Psoas muscle (tissue), 8 donors: ENCODE measurements around the gene RELA. TPM values are rescaled to one million over a fixed set of nuclear protein-coding genes. Genes with fewer than 3 reads are reported as not detected.

Experiments used
- ATAC-seq, 4 donors: fragments of 200-7000 bp; cut with Tn5 transposase; one replicate each; pipeline ENCODE4 v1.9.1; 2020; ENCODE audit warnings: moderate library complexity in 3 of 4, mild to moderate bottlenecking in 2 of 4
- DNase-seq, 2 donors: peaks; one replicate each; pipeline ENCODE4 v3.0.0-alpha.2; 2020
- H3K27ac ChIP-seq: fragments of 200-600 bp; one replicate; pipeline ENCODE4 v1.8.0; 2022
- H3K27me3 ChIP-seq, 3 donors: fragments of 200-600 bp in 1 of 3; one replicate each; pipeline versions ENCODE4 v1.6.1 to v1.8.0; 2013 to 2022; ENCODE audit warnings: low read length in 2 of 3, mild to moderate bottlenecking in 2 of 3, moderate library complexity in 1 of 3; ENCODE audit not compliant: insufficient read depth in 3 of 3
- H3K36me3 ChIP-seq, 2 donors: fragments of 200-600 bp in 1 of 2; one replicate each; pipeline versions ENCODE4 v1.6.1 to v1.8.0; 2013 to 2022; ENCODE audit warnings: low read depth in 1 of 2, mild to moderate bottlenecking in 1 of 2, moderate library complexity in 1 of 2; ENCODE audit not compliant: insufficient read depth in 1 of 2
- H3K4me1 ChIP-seq: fragments of 200-600 bp; one replicate; pipeline ENCODE4 v1.8.0; 2022
- H3K4me3 ChIP-seq: fragments of 200-600 bp; one replicate; pipeline ENCODE4 v1.8.0; 2022; ENCODE audit warnings: mild to moderate bottlenecking
- H3K9me3 ChIP-seq: fragments of 200-600 bp; one replicate; pipeline ENCODE4 v1.8.0; 2022
- WGBS, 3 donors: extraction: QIAGEN DNeasy Blood & Tissue Kit; methylation state at CpG; one replicate each; pipeline versions ENCODE4 v1.1.6 to v1.1.7; 2013; 5-methylcytosine and 5-hydroxymethylcytosine counted together
- intact Hi-C, 2 donors: fragments of 100-400 bp; cut with DNase I; formaldehyde crosslinking; loops; one replicate each; pipeline versions ENCODE4 v1.11.0 to v1.14.2; 2022
- polyA plus RNA-seq, 3 donors: library from polyadenylated mRNA; stranded (reverse); fragments of 200-250 nt; gene quantifications; one replicate each; pipeline ENCODE4 v1.2.3, GENCODE V29; 2013
- total RNA-seq, 4 donors: library from RNA; stranded (reverse); fragmentation: NEBNext Ultra II Directional in 2 of 4; extraction: Animal tissue kit (Norgen Biotek cat#: 25700) in 2 of 4; gene quantifications; one replicate each; pipeline versions ENCODE4 v1.2.1 to v1.2.4, GENCODE V29; 2021 to 2023
- TF ChIP-seq, protein P1 (sequence below): fragments of 200-600 bp; IDR thresholded peaks from one replicate; pipeline ENCODE4 v1.8.0; 2022; ENCODE audit warnings: antibody characterized with exemption
- donor health status: healthy with polysubstance abuse.
- donor health status: DM: no; HTN: no; CAD: no; lungs with moderate emphysema.
- donor health status: Bipolar disorder and iron deficiency.
- donor health status: healthy.
- donor health status: DM: yes; HTN: yes; CAD: no.
- donor health status: DM: no; HTN: no; CAD: no.
- donor health status: DM: no; HTN: no; CAD: no.
- donor health status: DM: yes; HTN: yes; CAD: no.

Gene RELA
- total and polyA plus RNA-seq, 7 donors: 42.1 to 72.6 (median 64.0) TPM

- no peaks in the 10 kb centered on the region for H3K27me3 ChIP-seq
- WGBS, 3 donors: 42 to 64% (median 46%) methylated on average over 3 of the region's 3 CpGs
- ATAC-seq (no peak), DNase-seq (no peak)
- intact Hi-C loops: loop anchor here in 1 of 2 donors (5.0 kb wide), 1 partner anchor 37 kb away; the partner anchor contains the start of genes FAM89B and ZNRD2
- H3K4me1 ChIP-seq: peaks cover 42% of the 10 kb centered on the region
- H3K36me3 ChIP-seq: peaks cover 0 to 37% of the 10 kb centered on the region in 2 donors
- H3K27ac ChIP-seq: no peak overlapping the region
- TF ChIP-seq, protein P1, sequence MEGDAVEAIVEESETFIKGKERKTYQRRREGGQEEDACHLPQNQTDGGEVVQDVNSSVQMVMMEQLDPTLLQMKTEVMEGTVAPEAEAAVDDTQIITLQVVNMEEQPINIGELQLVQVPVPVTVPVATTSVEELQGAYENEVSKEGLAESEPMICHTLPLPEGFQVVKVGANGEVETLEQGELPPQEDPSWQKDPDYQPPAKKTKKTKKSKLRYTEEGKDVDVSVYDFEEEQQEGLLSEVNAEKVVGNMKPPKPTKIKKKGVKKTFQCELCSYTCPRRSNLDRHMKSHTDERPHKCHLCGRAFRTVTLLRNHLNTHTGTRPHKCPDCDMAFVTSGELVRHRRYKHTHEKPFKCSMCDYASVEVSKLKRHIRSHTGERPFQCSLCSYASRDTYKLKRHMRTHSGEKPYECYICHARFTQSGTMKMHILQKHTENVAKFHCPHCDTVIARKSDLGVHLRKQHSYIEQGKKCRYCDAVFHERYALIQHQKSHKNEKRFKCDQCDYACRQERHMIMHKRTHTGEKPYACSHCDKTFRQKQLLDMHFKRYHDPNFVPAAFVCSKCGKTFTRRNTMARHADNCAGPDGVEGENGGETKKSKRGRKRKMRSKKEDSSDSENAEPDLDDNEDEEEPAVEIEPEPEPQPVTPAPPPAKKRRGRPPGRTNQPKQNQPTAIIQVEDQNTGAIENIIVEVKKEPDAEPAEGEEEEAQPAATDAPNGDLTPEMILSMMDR: no peak
- H3K9me3 ChIP-seq: no peaks in the 10 kb centered on the region
- H3K4me3 ChIP-seq: no peak overlapping the region
Observed at GRCh38 chr11:65609229-65609628, 53.5 kb downstream of the RELA start.

DNA sequence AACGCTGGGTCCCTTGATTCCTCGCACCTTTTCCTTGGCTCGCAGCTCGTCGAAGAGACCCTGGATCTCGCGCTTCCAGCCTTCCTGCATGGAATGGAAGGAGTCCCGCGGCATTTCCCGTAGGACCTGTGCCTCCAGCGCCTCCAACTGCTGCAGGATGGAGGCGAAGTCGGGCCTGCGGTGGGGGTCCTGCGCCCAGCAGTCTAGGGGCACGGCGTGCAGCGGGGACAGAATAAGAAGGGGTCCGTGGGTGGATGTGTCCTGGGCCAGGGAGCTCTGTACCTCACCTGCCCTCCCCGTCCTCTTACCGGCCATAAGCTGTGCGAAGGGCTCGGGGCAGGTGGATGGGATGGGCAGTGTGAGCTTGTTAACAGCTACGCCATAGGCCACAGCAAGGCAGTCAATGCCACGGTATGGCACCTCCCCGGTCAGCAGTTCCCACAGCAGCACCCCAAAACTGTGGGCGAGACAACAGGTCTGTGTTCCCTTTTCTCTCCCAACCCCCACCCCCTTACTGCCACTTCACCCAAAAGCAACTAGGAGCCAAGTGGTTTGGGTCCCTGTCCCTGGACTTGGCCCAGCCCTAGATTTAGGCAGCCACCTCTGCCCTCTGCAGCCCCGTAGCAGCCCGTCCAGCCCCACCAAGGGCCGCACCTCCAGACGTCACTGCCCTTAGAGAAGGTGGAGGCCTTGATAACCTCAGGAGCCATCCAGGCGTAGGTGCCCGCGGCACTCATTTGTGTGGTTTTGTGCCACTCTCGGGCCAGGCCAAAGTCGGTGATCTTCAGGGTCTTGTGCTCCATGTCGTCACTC, 54.9 kb downstream of the RELA start:
- ATAC-seq: no peak
- peaks cover 35% of the 10 kb centered on the region for H3K4me1 ChIP-seq
- intact Hi-C loops: loop anchor here in 1 of 2 donors (5.0 kb wide), 1 partner anchor 36 kb away; the partner anchor contains the start of genes FAM89B and ZNRD2
- no peaks in the 10 kb centered on the region for H3K9me3 ChIP-seq
- DNase-seq: no peak
- 64 to 68% (median 65%) methylated on average over 37 of the region's 37 CpGs for WGBS, 3 donors
- peak overlapping the region; percentile 61 for H3K4me3 ChIP-seq
- peaks cover 0 to 50% of the 10 kb centered on the region in 2 donors for H3K36me3 ChIP-seq
- TF ChIP-seq, protein P1: no peak
- H3K27ac ChIP-seq: peak overlapping the region; percentile 83
- H3K27me3 ChIP-seq: no peaks in the 10 kb centered on the region

- DNase-seq (peak; percentile 96 to 97), ATAC-seq (peak; percentile 98)
- peak overlapping the region; percentile 61 for H3K4me3 ChIP-seq
- TF ChIP-seq, protein P1: no peak
- no peaks in the 10 kb centered on the region for H3K9me3 ChIP-seq
- H3K27ac ChIP-seq: peak overlapping the region; percentile 83
- WGBS, 3 donors: 9 to 10% (median 9%) methylated on average over 52 to 67 of the region's 67 CpGs
- peaks cover 0 to 56% of the 10 kb centered on the region in 2 donors for H3K36me3 ChIP-seq
- no peaks in the 10 kb centered on the region for H3K27me3 ChIP-seq
- intact Hi-C loops: loop anchor here in 1 of 2 donors (5.0 kb wide), 1 partner anchor 35 kb away; the partner anchor contains the start of genes FAM89B and ZNRD2
- H3K4me1 ChIP-seq: peaks cover 28% of the 10 kb centered on the region
Observed at GRCh38 chr11:65606876-65607613, 55.7 kb downstream of the RELA start.

- DNase-seq: no peak
- H3K9me3 ChIP-seq: no peaks in the 10 kb centered on the region
- peaks cover 16% of the 10 kb centered on the region for H3K4me1 ChIP-seq
- H3K36me3 ChIP-seq: peaks cover 0 to 52% of the 10 kb centered on the region in 2 donors
- intact Hi-C loops: no loop called here
- TF ChIP-seq, protein P1: no peak
- no peak overlapping the region for H3K27ac ChIP-seq
- WGBS, 3 donors: 92 to 100% (median 96%) methylated on average over 1 of the region's 1 CpG
- H3K27me3 ChIP-seq: no peaks in the 10 kb centered on the region
- no peak for ATAC-seq
- H3K4me3 ChIP-seq: no peak overlapping the region
Observed at GRCh38 chr11:65604258-65604657, 58.5 kb downstream of the RELA start.

Other genes with a start within 250 kb of the RELA start
- gene NEAT1, start 240.1 kb downstream of the RELA start, total RNA-seq: 1,000 to 10,000 TPM in 1 of 4 donors, 100 to 1,000 TPM in 3; 517 to 1,759 (median 646) TPM
- 100 to 1,000 TPM; 474 to 758 (median 716) TPM for gene NEAT1, start 240.1 kb downstream of the RELA start, polyA plus RNA-seq
- over 10,000 TPM in 1 of 4 donors, 1,000 to 10,000 TPM in 3; 3,071 to 11,376 (median 4,986) TPM for gene MALAT1, start 163.9 kb downstream of the RELA start, total RNA-seq
- gene MALAT1, start 163.9 kb downstream of the RELA start, polyA plus RNA-seq: 100 to 1,000 TPM; 102 to 846 (median 299) TPM
- gene SCYL1, start 137.8 kb downstream of the RELA start, total RNA-seq: 100 to 1,000 TPM in 1 of 4 donors, 10 to 100 TPM in 3; 77.8 to 106 (median 92.6) TPM
- gene SCYL1, start 137.8 kb downstream of the RELA start, polyA plus RNA-seq: 10 to 100 TPM; 66.9 to 87.4 (median 79.4) TPM
- gene LTBP3, start 104.6 kb downstream of the RELA start, total RNA-seq: 10 to 100 TPM; 27.9 to 82.3 (median 51.4) TPM
- 10 to 100 TPM; 12.7 to 19.2 (median 17.2) TPM for gene LTBP3, start 104.6 kb downstream of the RELA start, polyA plus RNA-seq
- gene ZNRD2, start 92.4 kb downstream of the RELA start, total RNA-seq: 10 to 100 TPM; 31.6 to 43.5 (median 38.0) TPM
- 100 to 1,000 TPM in 1 of 3 donors, 10 to 100 TPM in 2; 58.8 to 118 (median 94.2) TPM for gene ZNRD2, start 92.4 kb downstream of the RELA start, polyA plus RNA-seq
- 100 to 1,000 TPM in 1 of 4 donors, 10 to 100 TPM in 3; 59.0 to 110 (median 66.9) TPM for gene FAM89B, start 90.4 kb downstream of the RELA start, total RNA-seq
- 100 to 1,000 TPM in 1 of 3 donors, 10 to 100 TPM in 2; 66.9 to 112 (median 67.4) TPM for gene FAM89B, start 90.4 kb downstream of the RELA start, polyA plus RNA-seq
- 100 to 1,000 TPM; 208 to 345 (median 282) TPM for gene EHBP1L1, start 86.9 kb downstream of the RELA start, total RNA-seq
- gene EHBP1L1, start 86.9 kb downstream of the RELA start, polyA plus RNA-seq: 100 to 1,000 TPM; 114 to 177 (median 170) TPM
- under 1 TPM in 3 of 4 donors, not detected in 1; 0.19 to 0.56 (median 0.27) TPM for gene KCNK7, start 67.1 kb downstream of the RELA start, total RNA-seq
- 1 to 10 TPM in 1 of 3 donors, under 1 TPM in 2; 0.22 to 1.4 (median 0.99) TPM for gene KCNK7, start 67.1 kb downstream of the RELA start, polyA plus RNA-seq
- gene MAP3K11, start 48.7 kb downstream of the RELA start, total RNA-seq: 10 to 100 TPM; 14.5 to 18.8 (median 16.8) TPM
- gene MAP3K11, start 48.7 kb downstream of the RELA start, polyA plus RNA-seq: 10 to 100 TPM in 2 of 3 donors, 1 to 10 TPM in 1; 8.8 to 13.9 (median 10.7) TPM
- 10 to 100 TPM in 1 of 4 donors, 1 to 10 TPM in 3; 8.9 to 10.8 (median 9.7) TPM for gene PCNX3, start 47.1 kb downstream of the RELA start, total RNA-seq
- 10 to 100 TPM in 2 of 3 donors, 1 to 10 TPM in 1; 6.5 to 15.5 (median 11.4) TPM for gene PCNX3, start 47.1 kb downstream of the RELA start, polyA plus RNA-seq
- gene SIPA1, start 24.8 kb downstream of the RELA start, total RNA-seq: 10 to 100 TPM; 10.1 to 15.6 (median 11.3) TPM
- 10 to 100 TPM in 2 of 3 donors, 1 to 10 TPM in 1; 7.9 to 17.4 (median 13.7) TPM for gene SIPA1, start 24.8 kb downstream of the RELA start, polyA plus RNA-seq
- 10 to 100 TPM; 34.5 to 56.4 (median 41.8) TPM for gene KAT5, start 49.3 kb upstream of the RELA start, total RNA-seq
- gene KAT5, start 49.3 kb upstream of the RELA start, polyA plus RNA-seq: 10 to 100 TPM; 36.4 to 67.2 (median 51.2) TPM
- gene RNASEH2C, start 57.9 kb upstream of the RELA start, total RNA-seq: 10 to 100 TPM; 17.5 to 38.4 (median 28.1) TPM
- 10 to 100 TPM; 39.3 to 62.3 (median 47.1) TPM for gene RNASEH2C, start 57.9 kb upstream of the RELA start, polyA plus RNA-seq
- gene AP5B1, start 118.1 kb upstream of the RELA start, total RNA-seq: 10 to 100 TPM in 2 of 4 donors, 1 to 10 TPM in 2; 8.8 to 16.3 (median 12.7) TPM
- gene AP5B1, start 118.1 kb upstream of the RELA start, polyA plus RNA-seq: 10 to 100 TPM in 1 of 3 donors, 1 to 10 TPM in 2; 6.1 to 20.5 (median 6.4) TPM
- not detected for gene OVOL1, start 124.1 kb upstream of the RELA start, total RNA-seq
- under 1 TPM in 1 of 3 donors, not detected in 2; 0.01 TPM for gene OVOL1, start 124.1 kb upstream of the RELA start, polyA plus RNA-seq
- gene SNX32, start 171.0 kb upstream of the RELA start, total RNA-seq: not detected
- under 1 TPM in 2 of 3 donors, not detected in 1; 0.05 to 0.20 TPM for gene SNX32, start 171.0 kb upstream of the RELA start, polyA plus RNA-seq
- gene CFL1, start 195.3 kb upstream of the RELA start, total RNA-seq: 100 to 1,000 TPM; 175 to 388 (median 238) TPM
- 100 to 1,000 TPM; 190 to 843 (median 225) TPM for gene CFL1, start 195.3 kb upstream of the RELA start, polyA plus RNA-seq
- gene MUS81, start 197.5 kb upstream of the RELA start, total RNA-seq: 10 to 100 TPM; 28.0 to 35.6 (median 31.4) TPM
- 10 to 100 TPM; 32.5 to 55.3 (median 44.4) TPM for gene MUS81, start 197.5 kb upstream of the RELA start, polyA plus RNA-seq
- 10 to 100 TPM; 20.8 to 46.6 (median 31.3) TPM for gene EFEMP2, start 209.9 kb upstream of the RELA start, total RNA-seq
- gene EFEMP2, start 209.9 kb upstream of the RELA start, polyA plus RNA-seq: 10 to 100 TPM; 14.8 to 20.8 (median 18.5) TPM
- gene CTSW, start 216.9 kb upstream of the RELA start, total RNA-seq: under 1 TPM; 0.22 to 0.64 (median 0.37) TPM
- under 1 TPM; 0.08 to 0.91 (median 0.22) TPM for gene CTSW, start 216.9 kb upstream of the RELA start, polyA plus RNA-seq
- gene FIBP, start 225.6 kb upstream of the RELA start, total RNA-seq: 10 to 100 TPM; 27.7 to 42.5 (median 37.0) TPM
- gene FIBP, start 225.6 kb upstream of the RELA start, polyA plus RNA-seq: 10 to 100 TPM; 32.2 to 73.9 (median 44.1) TPM
- 10 to 100 TPM; 16.7 to 39.6 (median 27.8) TPM for gene CCDC85B, start 227.8 kb upstream of the RELA start, total RNA-seq
- gene CCDC85B, start 227.8 kb upstream of the RELA start, polyA plus RNA-seq: 10 to 100 TPM; 24.7 to 35.9 (median 26.5) TPM
- gene FOSL1, start 237.5 kb upstream of the RELA start, total RNA-seq: 10 to 100 TPM in 3 of 4 donors, under 1 TPM in 1; 0.75 to 12.6 (median 11.5) TPM
- 100 to 1,000 TPM in 1 of 3 donors, 1 to 10 TPM in 2; 5.7 to 257 (median 7.8) TPM for gene FOSL1, start 237.5 kb upstream of the RELA start, polyA plus RNA-seq